Transverse colon (tissue), 4 donors: ENCODE data around the gene FBXL17. TPM values are rescaled to one million over a fixed set of nuclear protein-coding genes. Genes with fewer than 3 reads are reported as not detected.

Experiments
- DNase-seq: peaks from one replicate; pipeline ENCODE4 v3.0.0-alpha.2; 2019
- H3K27ac ChIP-seq, 4 donors: fragments of 200-600 bp; sonication (generic); 2 replicates each; pipeline ENCODE4 v1.5.1; 2016 to 2018; ENCODE audit warnings: inconsistent platforms in 4 of 4
- H3K27me3 ChIP-seq: fragments of 200-600 bp; sonication (generic); 2 replicates; pipeline ENCODE4 v1.5.1; 2017; ENCODE audit warnings: inconsistent platforms
- H3K36me3 ChIP-seq, 4 donors: fragments of 200-600 bp; sonication (generic); 2 replicates each; pipeline ENCODE4 v1.5.1; 2017 to 2019; ENCODE audit warnings: inconsistent platforms in 4 of 4
- H3K4me1 ChIP-seq, 4 donors: fragments of 200-600 bp; sonication (generic); 2 replicates each; pipeline ENCODE4 v1.5.1; 2017 to 2020; ENCODE audit warnings: inconsistent platforms in 4 of 4
- H3K4me3 ChIP-seq, 4 donors: fragments of 200-600 bp; sonication (generic); 1 replicate in 1 of 4; 2 replicates in 3 of 4; pipeline versions ENCODE4 v1.5.1 to v1.6.1; 2017 to 2019; ENCODE audit warnings: inconsistent platforms in 4 of 4
- H3K9me3 ChIP-seq, 2 donors: fragments of 200-600 bp; sonication (generic); 2 replicates each; pipeline ENCODE4 v1.5.1; 2017 to 2019; ENCODE audit warnings: inconsistent platforms in 2 of 2
- CTCF ChIP-seq, 5 experiments: fragments of 200-600 bp in 3 of 5; fragments of 450-650 bp in 2 of 5; sonication (generic) in 3 of 5; IDR thresholded peaks; 1 replicate in 2 of 5; 2 replicates in 3 of 5; pipeline ENCODE4 v1.5.1; 2016 to 2017; ENCODE audit warnings: antibody characterized with exemption in 5 of 5, inconsistent platforms in 3 of 5, mild to moderate bottlenecking in 2 of 5, moderate library complexity in 1 of 5
- EP300 ChIP-seq: sonication (generic); formaldehyde crosslinking; IDR thresholded peaks from one replicate; pipeline ENCODE4 v1.6.1; 2017; ENCODE audit warnings: antibody characterized with exemption, low read depth
- POLR2A ChIP-seq: fragments of 450-650 bp; IDR thresholded peaks from one replicate; pipeline ENCODE4 v1.6.1; 2016; ENCODE audit warnings: antibody characterized with exemption, mild to moderate bottlenecking, moderate library complexity
- POLR2AphosphoS5 ChIP-seq, 3 donors: sonication (generic); formaldehyde crosslinking; IDR thresholded peaks; one replicate each; pipeline ENCODE4 v1.6.1; 2016; ENCODE audit warnings: antibody characterized with exemption in 3 of 3
- WGBS, 2 donors: methylation state at CpG; one replicate each; pipeline ENCODE4 v1.1.5; 2018; ENCODE audit warnings: low coverage in 1 of 2; 5-methylcytosine and 5-hydroxymethylcytosine counted together
- in situ Hi-C, 4 donors: fragments of 200-750 bp; cut with MboI; loops; one replicate each; pipeline versions ENCODE4 v1.15.0 to v1.15.1; 2017; ENCODE audit warnings: low sequenced_read_pairs in 3 of 4, low pct_ligation_motif_present in 1 of 4, low pct_unique_long_range_greater_than_20kb in 1 of 4
- intact Hi-C: fragments of 100-400 bp; cut with DNase I; formaldehyde crosslinking; loops from one replicate; pipeline ENCODE4 v1.15.1; 2023; ENCODE audit warnings: low total_unique reads
- total RNA-seq, 4 donors: library from RNA; depleted of rRNA; stranded (reverse); fragments of >200 nt; gene quantifications; one replicate each; pipeline ENCODE4 v1.1.0, GENCODE V29; 2016

FBXL17 gene
- total RNA-seq, 4 donors from 2014 or later, result 17.7 to 99.5 (median 24.6) TPM

DNA sequence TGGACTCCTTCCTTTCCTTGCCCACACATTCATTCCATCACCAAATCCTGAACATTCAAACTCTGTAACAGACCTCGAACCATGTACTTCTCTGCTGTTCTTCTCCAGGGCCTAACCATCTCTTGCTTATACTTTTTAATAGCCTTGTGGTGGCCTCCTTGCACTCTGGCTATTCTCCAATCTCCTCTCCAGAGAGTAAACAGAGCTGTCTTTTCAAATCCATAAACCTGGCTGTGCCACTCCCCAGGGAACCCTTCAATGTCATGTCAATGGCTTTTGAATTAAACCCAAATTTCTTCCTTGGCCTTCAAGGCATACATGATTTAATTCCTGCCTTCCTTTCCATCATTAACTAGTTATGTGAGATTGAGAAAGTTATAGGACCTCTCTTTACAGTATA is 433.5 kb downstream of the FBXL17 start:
- H3K4me1 ChIP-seq, result peaks cover 0 to 7% (median 0%) of the 10 kb centered on the region in 4 donors
- H3K9me3 ChIP-seq, result no peaks in the 10 kb centered on the region
- in situ Hi-C loops, result no loop called here
- no peak overlapping the region for H3K27ac ChIP-seq
- H3K27me3 ChIP-seq, result no peaks in the 10 kb centered on the region
- no peak for DNase-seq
- TF ChIP-seq CTCF (IDR thresholded peaks at IDR 0.05), result no peak
- no peak for TF ChIP-seq EP300
- no peak for TF ChIP-seq POLR2AphosphoS5 (IDR thresholded peaks at IDR 0.05)
- no peak for TF ChIP-seq POLR2A
- no peaks in the 10 kb centered on the region for H3K36me3 ChIP-seq
- H3K4me3 ChIP-seq, result no peak overlapping the region
- WGBS, 2 donors, result 61 to 67% methylated on average over 1 of the region's 1 CpG
- intact Hi-C loops, result no loop called here

GRCh38 chr5:107945061-107945460 is 436.8 kb downstream of the FBXL17 start:
- H3K4me3 ChIP-seq, result no peak overlapping the region
- WGBS, 2 donors, result 93 to 100% methylated on average over 2 of the region's 2 CpGs
- no peak for TF ChIP-seq CTCF (IDR thresholded peaks at IDR 0.05)
- no peak for TF ChIP-seq POLR2AphosphoS5 (IDR thresholded peaks at IDR 0.05)
- no peak for TF ChIP-seq EP300
- no peak for TF ChIP-seq POLR2A
- peaks cover 0 to 7% (median 0%) of the 10 kb centered on the region in 4 donors for H3K4me1 ChIP-seq
- intact Hi-C loops, result no loop called here
- in situ Hi-C loops, result no loop called here
- DNase-seq, result no peak
- no peaks in the 10 kb centered on the region for H3K27me3 ChIP-seq
- no peaks in the 10 kb centered on the region for H3K9me3 ChIP-seq
- H3K36me3 ChIP-seq, result no peaks in the 10 kb centered on the region
- no peak overlapping the region for H3K27ac ChIP-seq

DNA sequence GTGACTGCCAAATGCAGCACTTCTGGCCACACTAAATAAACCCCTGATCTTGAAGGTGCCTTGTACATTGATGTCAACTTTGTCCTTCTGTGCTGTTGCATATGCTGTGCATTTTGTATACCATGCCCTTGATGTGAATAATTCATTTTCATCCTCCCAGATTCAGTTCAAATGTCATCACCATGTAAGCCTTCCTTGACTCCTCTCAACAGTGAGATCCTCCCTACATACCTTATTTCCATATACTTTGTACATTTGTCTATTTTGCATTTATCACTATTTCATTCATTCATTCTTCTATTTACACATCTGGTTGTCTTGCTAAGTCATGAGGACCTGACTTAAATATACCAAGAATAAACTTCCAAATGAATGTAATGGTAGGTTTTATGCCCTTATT is 438.0 kb downstream of the FBXL17 start:
- no peaks in the 10 kb centered on the region for H3K27me3 ChIP-seq
- no peak for DNase-seq
- H3K4me3 ChIP-seq, result no peak overlapping the region
- no peaks in the 10 kb centered on the region for H3K36me3 ChIP-seq
- intact Hi-C loops, result no loop called here
- TF ChIP-seq CTCF (IDR thresholded peaks at IDR 0.05) (no peak), POLR2A (no peak), EP300 (no peak), POLR2AphosphoS5 (IDR thresholded peaks at IDR 0.05) (no peak)
- H3K27ac ChIP-seq, result no peak overlapping the region
- no peaks in the 10 kb centered on the region for H3K9me3 ChIP-seq
- H3K4me1 ChIP-seq, result peaks cover 0 to 7% (median 0%) of the 10 kb centered on the region in 4 donors
- in situ Hi-C loops, result no loop called here

- DNase-seq, result no peak
- H3K36me3 ChIP-seq, result no peaks in the 10 kb centered on the region
- no peaks in the 10 kb centered on the region for H3K9me3 ChIP-seq
- TF ChIP-seq POLR2A (no peak), CTCF (IDR thresholded peaks at IDR 0.05) (no peak), EP300 (no peak), POLR2AphosphoS5 (IDR thresholded peaks at IDR 0.05) (no peak)
- H3K27me3 ChIP-seq, result no peaks in the 10 kb centered on the region
- intact Hi-C loops, result no loop called here
- H3K4me1 ChIP-seq, result no peaks in the 10 kb centered on the region
- WGBS, 2 donors, result 80 to 100% methylated on average over 1 to 2 of the region's 2 CpGs
- no peak overlapping the region for H3K4me3 ChIP-seq
- H3K27ac ChIP-seq, result no peak overlapping the region
- in situ Hi-C loops, result no loop called here
Observed at GRCh38 chr5:107941036-107941435, 440.9 kb downstream of the FBXL17 start.
